ENCODE measurements around the gene OR9G4. TPM values are rescaled to one million over a fixed set of nuclear protein-coding genes. Genes with fewer than 3 reads are reported as not detected.

The OR9G4 gene
- total and polyA plus RNA-seq, 2 of the 13 experiments (the other 11 are each of a cell fraction or from before 2014, with no cell fraction given): not detected

- TF ChIP-seq HMGXB3 (CRISPR knock-in tag; IDR thresholded peaks at IDR 0.05; ENCODE audit: borderline replicate concordance): no peak
These were observed 48.1 kb downstream of the OR9G4 start (continued) for GRCh38 chr11:56700242-56700913.

GRCh38 chr11:56698795-56699194 is 49.7 kb downstream of the OR9G4 start, which contains the start of gene OR9G1:
TSS of gene OR9G1 (plus strand) at chr11:56699095. CDS start at chr11:56700388, 1,293 bp downstream.
- no peaks in the 10 kb centered on the region for H4K20me1 ChIP-seq (ENCODE audit: insufficient read depth, low read length)
- no peak within 1 kb of the TSS for H3K27ac ChIP-seq (ENCODE audit: extremely low read length, insufficient read depth, low read length)
- H3K4me1 ChIP-seq (ENCODE audit: insufficient read depth, low read length): no peaks in the 10 kb centered on the region
- no peaks in the 10 kb centered on the region for H3K79me2 ChIP-seq (ENCODE audit: insufficient read depth, low read length)
- H3K4me2 ChIP-seq (ENCODE audit: low read depth, low read length): no peak within 1 kb of the TSS
- CTCF ChIA-PET (ENCODE audit: low intra/inter-chr PET ratio, low total read pairs): no interaction called here
- POLR2A ChIA-PET: no interaction called here
- no peaks in the 10 kb centered on the region for H3K27me3 ChIP-seq (ENCODE audit: control insufficient read depth in 1 of 2, insufficient read depth in 2 of 2, low read length in 2 of 2)
- H3K9ac ChIP-seq (ENCODE audit: insufficient read depth, low read depth, low read length): no peak within 1 kb of the TSS
- WGBS (ENCODE audit: low lambda C conversion rate): 0% methylated on average over 1 of the region's 1 CpG
- H3K4me3 ChIP-seq (replicated peaks in 1 of 3; ENCODE audit: insufficient read depth in 1 of 3, low read depth in 2 of 3, low read length in 3 of 3): no peak within 1 kb of the TSS
- in situ Hi-C loops (cut with HindIII; ENCODE audit: extremely low pct_ligation_motif_present, low pct_unique_long_range_greater_than_20kb): no loop called here
- no peaks in the 10 kb centered on the region for H3K36me3 ChIP-seq (replicated peaks in 1 of 2; ENCODE audit: control insufficient read depth in 1 of 2, insufficient read depth in 2 of 2, low read length in 2 of 2)
- H3K9me3 ChIP-seq (ENCODE audit: low read length): no peaks in the 10 kb centered on the region
- no TSS peak for BruUV-seq (replicated peaks)
- DNase-seq (ENCODE audit: low spot score) (no peak), FAIRE-seq (no peak), ATAC-seq (no peak)
- no peak within 1 kb of the TSS for H2AFZ ChIP-seq (ENCODE audit: low read length)
- intact Hi-C loops (cut with micrococcal nuclease; ENCODE audit: unreplicated experiment): no loop called here
- TF ChIP-seq ZNF629 (CRISPR knock-in tag; conservative IDR thresholded peaks at IDR 0.05) (no peak), CENPX (CRISPR knock-in tag; IDR thresholded peaks at IDR 0.05) (no peak), CSRNP2 (CRISPR knock-in tag; conservative IDR thresholded peaks at IDR 0.05; ENCODE audit: low read depth) (no peak), ZFY (CRISPR knock-in tag; IDR thresholded peaks at IDR 0.05) (no peak), ZNF260 (CRISPR knock-in tag; IDR thresholded peaks at IDR 0.05; ENCODE audit: borderline replicate concordance, low read depth) (no peak), EEA1 (CRISPR knock-in tag; IDR thresholded peaks at IDR 0.05; ENCODE audit: borderline replicate concordance) (no peak), ZBTB10 (CRISPR knock-in tag; IDR thresholded peaks at IDR 0.05; ENCODE audit: borderline replicate concordance) (no peak), SRY (CRISPR knock-in tag; IDR thresholded peaks at IDR 0.05) (no peak), HNRNPUL1 (IDR thresholded peaks at IDR 0.05; ENCODE audit: low read depth, low read length) (no peak), HCFC1 (IDR thresholded peaks at IDR 0.05; ENCODE audit: low read depth, low read length) (no peak), ZNF782 (CRISPR knock-in tag; IDR thresholded peaks at IDR 0.05; ENCODE audit: borderline replicate concordance) (no peak), KLF15 (CRISPR knock-in tag; IDR thresholded peaks at IDR 0.05; ENCODE audit: borderline replicate concordance) (no peak), RCOR2 (CRISPR knock-in tag; IDR thresholded peaks at IDR 0.05) (no peak), RAD21 (CRISPR knock-in tag; IDR thresholded peaks at IDR 0.05) (no peak)
